ENCODE results near the gene RBX1.
A peak's percentile ranks its signal among the peaks of the same experiment; 100 is the strongest.

The RBX1 gene

GRCh38 chr22:40991298-40991697, 40.1 kb downstream of the RBX1 start:
- H3K4me1 ChIP-seq (ENCODE audit: control insufficient read depth in 2 of 2, insufficient read depth in 1 of 2, low read depth in 1 of 2, low read length in 2 of 2), result no peaks in the 10 kb centered on the region
- no peak for DNase-seq (ENCODE audit: low spot score)

GRCh38 chr22:40995821-40996220, 44.6 kb downstream of the RBX1 start:
- no peaks in the 10 kb centered on the region for H3K4me1 ChIP-seq (ENCODE audit: control insufficient read depth in 2 of 2, insufficient read depth in 1 of 2, low read depth in 1 of 2, low read length in 2 of 2)
- no peak overlapping the region for H3K4ac ChIP-seq (ENCODE audit: low read length)
- no peak for DNase-seq (ENCODE audit: low spot score)
- H3K4me2 ChIP-seq (ENCODE audit: insufficient read depth, low read length, poor library complexity, severe bottlenecking), result no peak overlapping the region
- WGBS, 2 donors (ENCODE audit: extremely low coverage in 2 of 2, insufficient read length in 2 of 2, insufficient replicate concordance in 1 of 2), result no CpG with 5 or more reads among the region's 4 CpGs
- no peak overlapping the region for H3K27ac ChIP-seq (replicated peaks; ENCODE audit: low read length)
- no peak overlapping the region for H2AFZ ChIP-seq (ENCODE audit: low read length)
- H2BK120ac ChIP-seq (ENCODE audit: low read depth, low read length), result no peak overlapping the region
- no peak overlapping the region for H3K9ac ChIP-seq (ENCODE audit: low read depth, low read length, poor library complexity)
- H3K14ac ChIP-seq (ENCODE audit: low read length), result no peak overlapping the region
- H2AK5ac ChIP-seq (ENCODE audit: low read depth, low read length), result no peak overlapping the region
- no peak overlapping the region for H4K91ac ChIP-seq (ENCODE audit: low read depth, low read length, poor library complexity)
- H3K9me3 ChIP-seq (replicated peaks in 1 of 2; ENCODE audit: control insufficient read depth in 2 of 2, insufficient read depth in 1 of 2, low read depth in 1 of 2, low read length in 2 of 2), result no peaks in the 10 kb centered on the region
- H3K18ac ChIP-seq (ENCODE audit: low read length), result no peak overlapping the region
- H3K4me3 ChIP-seq (ENCODE audit: low read length in 2 of 2), result no peak overlapping the region
- no peak overlapping the region for H3K23ac ChIP-seq (ENCODE audit: low read depth, low read length, poor library complexity)
- H4K8ac ChIP-seq (ENCODE audit: low read depth, low read length), result no peak overlapping the region
- H3K79me1 ChIP-seq (ENCODE audit: low read depth, low read length), result no peaks in the 10 kb centered on the region
- no peak overlapping the region for H2BK15ac ChIP-seq (ENCODE audit: low read length)
- H2BK5ac ChIP-seq (ENCODE audit: low read length), result no peak overlapping the region
- H3K27me3 ChIP-seq (ENCODE audit: control insufficient read depth in 3 of 3, insufficient read depth in 3 of 3, low read depth in 1 of 3, low read length in 3 of 3), result peaks cover 0 to 3% (median 2%) of the 10 kb centered on the region in 3 experiments
- no peaks in the 10 kb centered on the region for H3K36me3 ChIP-seq (replicated peaks in 1 of 2; ENCODE audit: control insufficient read depth in 2 of 2, insufficient read depth in 2 of 2, low read length in 2 of 2)
- no peak overlapping the region for H2BK12ac ChIP-seq (ENCODE audit: low read length)

More at GRCh38 chr22:40991298-40991697, 40.1 kb downstream of the RBX1 start:
- Histone ChIP-seq H3K36me3 (replicated peaks in 1 of 2; ENCODE audit: control insufficient read depth in 2 of 2, insufficient read depth in 2 of 2, low read length in 2 of 2) (no peaks in the 10 kb centered on the region), H4K8ac (ENCODE audit: low read depth, low read length) (no peak overlapping the region), H3K23ac (ENCODE audit: low read depth, low read length, poor library complexity) (no peak overlapping the region), H3K79me1 (ENCODE audit: low read depth, low read length) (no peaks in the 10 kb centered on the region), H2BK12ac (ENCODE audit: low read length) (no peak overlapping the region), H3K9me3 (replicated peaks in 1 of 2; ENCODE audit: control insufficient read depth in 2 of 2, insufficient read depth in 1 of 2, low read depth in 1 of 2, low read length in 2 of 2) (no peaks in the 10 kb centered on the region), H2AFZ (ENCODE audit: low read length) (no peak overlapping the region), H3K27ac (replicated peaks; ENCODE audit: low read length) (no peak overlapping the region), H3K4me3 (ENCODE audit: low read length in 2 of 2) (no peak overlapping the region), H3K27me3 (ENCODE audit: control insufficient read depth in 3 of 3, insufficient read depth in 3 of 3, low read depth in 1 of 3, low read length in 3 of 3) (peaks cover 0 to 3% (median 2%) of the 10 kb centered on the region in 3 experiments), H3K18ac (ENCODE audit: low read length) (no peak overlapping the region), H2BK15ac (ENCODE audit: low read length) (no peak overlapping the region), H3K4me2 (ENCODE audit: insufficient read depth, low read length, poor library complexity, severe bottlenecking) (no peak overlapping the region), H4K91ac (ENCODE audit: low read depth, low read length, poor library complexity) (no peak overlapping the region), H3K14ac (ENCODE audit: low read length) (no peak overlapping the region), H3K4ac (ENCODE audit: low read length) (no peak overlapping the region), H3K9ac (ENCODE audit: low read depth, low read length, poor library complexity) (no peak overlapping the region), H2BK5ac (ENCODE audit: low read length) (no peak overlapping the region), H2BK120ac (ENCODE audit: low read depth, low read length) (no peak overlapping the region), H2AK5ac (ENCODE audit: low read depth, low read length) (peak overlapping the region; percentile 6)
- no CpG with 5 or more reads among the region's 9 CpGs for WGBS, 2 donors (ENCODE audit: extremely low coverage in 2 of 2, insufficient read length in 2 of 2, insufficient replicate concordance in 1 of 2)

GRCh38 chr22:40997520-40997919, 46.3 kb downstream of the RBX1 start:
- Histone ChIP-seq H2BK15ac (ENCODE audit: low read length) (no peak overlapping the region), H2BK12ac (ENCODE audit: low read length) (no peak overlapping the region), H3K36me3 (replicated peaks in 1 of 2; ENCODE audit: control insufficient read depth in 2 of 2, insufficient read depth in 2 of 2, low read length in 2 of 2) (no peaks in the 10 kb centered on the region)

GRCh38 chr22:41000040-41000565, 48.9 kb downstream of the RBX1 start:
- H3K18ac ChIP-seq (ENCODE audit: low read length), result no peak overlapping the region
- no peaks in the 10 kb centered on the region for H3K9me3 ChIP-seq (replicated peaks in 1 of 2; ENCODE audit: control insufficient read depth in 2 of 2, insufficient read depth in 1 of 2, low read depth in 1 of 2, low read length in 2 of 2)
- no peak overlapping the region for H2BK15ac ChIP-seq (ENCODE audit: low read length)
- H2BK12ac ChIP-seq (ENCODE audit: low read length), result no peak overlapping the region
- H3K27ac ChIP-seq (replicated peaks; ENCODE audit: low read length), result no peak overlapping the region
- peaks cover 0 to 3% (median 0%) of the 10 kb centered on the region in 3 experiments for H3K27me3 ChIP-seq (ENCODE audit: control insufficient read depth in 3 of 3, insufficient read depth in 3 of 3, low read depth in 1 of 3, low read length in 3 of 3)
- H3K79me1 ChIP-seq (ENCODE audit: low read depth, low read length), result no peaks in the 10 kb centered on the region
- H4K8ac ChIP-seq (ENCODE audit: low read depth, low read length), result no peak overlapping the region
- no peak overlapping the region for H2BK5ac ChIP-seq (ENCODE audit: low read length)
- no peak overlapping the region for H3K4me2 ChIP-seq (ENCODE audit: insufficient read depth, low read length, poor library complexity, severe bottlenecking)
- H3K36me3 ChIP-seq (replicated peaks in 1 of 2; ENCODE audit: control insufficient read depth in 2 of 2, insufficient read depth in 2 of 2, low read length in 2 of 2), result no peaks in the 10 kb centered on the region
- peaks cover 0 to 2% of the 10 kb centered on the region in 2 donors for H3K4me1 ChIP-seq (ENCODE audit: control insufficient read depth in 2 of 2, insufficient read depth in 1 of 2, low read depth in 1 of 2, low read length in 2 of 2)
- H4K91ac ChIP-seq (ENCODE audit: low read depth, low read length, poor library complexity), result no peak overlapping the region
- H3K9ac ChIP-seq (ENCODE audit: low read depth, low read length, poor library complexity), result no peak overlapping the region
- WGBS, 2 donors (ENCODE audit: extremely low coverage in 2 of 2, insufficient read length in 2 of 2, insufficient replicate concordance in 1 of 2), result no CpG with 5 or more reads among the region's 2 CpGs
- no peak overlapping the region for H2AK5ac ChIP-seq (ENCODE audit: low read depth, low read length)
- no peak overlapping the region for H3K23ac ChIP-seq (ENCODE audit: low read depth, low read length, poor library complexity)
- no peak overlapping the region for H3K4ac ChIP-seq (ENCODE audit: low read length)
- DNase-seq (ENCODE audit: low spot score), result no peak
- no peak overlapping the region for H2AFZ ChIP-seq (ENCODE audit: low read length)
- H3K14ac ChIP-seq (ENCODE audit: low read length), result no peak overlapping the region
- no peak overlapping the region for H3K4me3 ChIP-seq (ENCODE audit: low read length in 2 of 2)
- H2BK120ac ChIP-seq (ENCODE audit: low read depth, low read length), result no peak overlapping the region

More at GRCh38 chr22:40997520-40997919, 46.3 kb downstream of the RBX1 start:
- Histone ChIP-seq H3K4me2 (ENCODE audit: insufficient read depth, low read length, poor library complexity, severe bottlenecking) (no peak overlapping the region), H2BK120ac (ENCODE audit: low read depth, low read length) (no peak overlapping the region), H2BK5ac (ENCODE audit: low read length) (no peak overlapping the region), H3K14ac (ENCODE audit: low read length) (no peak overlapping the region), H3K27ac (replicated peaks; ENCODE audit: low read length) (no peak overlapping the region), H3K23ac (ENCODE audit: low read depth, low read length, poor library complexity) (no peak overlapping the region), H2AFZ (ENCODE audit: low read length) (no peak overlapping the region), H3K79me1 (ENCODE audit: low read depth, low read length) (no peaks in the 10 kb centered on the region), H2AK5ac (ENCODE audit: low read depth, low read length) (no peak overlapping the region), H3K9me3 (replicated peaks in 1 of 2; ENCODE audit: control insufficient read depth in 2 of 2, insufficient read depth in 1 of 2, low read depth in 1 of 2, low read length in 2 of 2) (no peaks in the 10 kb centered on the region), H3K4me1 (ENCODE audit: control insufficient read depth in 2 of 2, insufficient read depth in 1 of 2, low read depth in 1 of 2, low read length in 2 of 2) (peaks cover 0 to 2% of the 10 kb centered on the region in 2 donors), H3K18ac (ENCODE audit: low read length) (no peak overlapping the region), H3K4ac (ENCODE audit: low read length) (no peak overlapping the region), H4K8ac (ENCODE audit: low read depth, low read length) (no peak overlapping the region), H3K4me3 (ENCODE audit: low read length in 2 of 2) (no peak overlapping the region), H4K91ac (ENCODE audit: low read depth, low read length, poor library complexity) (no peak overlapping the region), H3K9ac (ENCODE audit: low read depth, low read length, poor library complexity) (no peak overlapping the region), H3K27me3 (ENCODE audit: control insufficient read depth in 3 of 3, insufficient read depth in 3 of 3, low read depth in 1 of 3, low read length in 3 of 3) (peaks cover 0 to 3% (median 0%) of the 10 kb centered on the region in 3 experiments)
- no peak for DNase-seq (ENCODE audit: low spot score)
- no CpG with 5 or more reads among the region's 7 CpGs for WGBS, 2 donors (ENCODE audit: extremely low coverage in 2 of 2, insufficient read length in 2 of 2, insufficient replicate concordance in 1 of 2)
